ENCODE measurements around the gene CASZ1. TPM values are rescaled to one million over a fixed set of nuclear protein-coding genes. Genes with fewer than 3 reads are reported as not detected.

Gene CASZ1
- total RNA-seq, 1 donor from 2014 or later, result 63.6 TPM

GRCh38 chr1:10710489-10710888 lies 86.0 kb downstream of the CASZ1 start:
- peak; percentile 6 for ATAC-seq
- no peak for DNase-seq
- H3K27ac ChIP-seq, result no peak overlapping the region
- intact Hi-C loops (cut with DNase I), result no loop called here
- H3K4me1 ChIP-seq, result peaks cover 16% of the 10 kb centered on the region
- no peaks in the 10 kb centered on the region for H3K9me3 ChIP-seq
- no peaks in the 10 kb centered on the region for H3K36me3 ChIP-seq
- TF ChIP-seq CTCF (IDR thresholded peaks at IDR 0.05), result no peak
- no peak overlapping the region for H3K4me3 ChIP-seq
- H3K27me3 ChIP-seq, result no peaks in the 10 kb centered on the region

GRCh38 chr1:10709646-10710045 lies 86.8 kb downstream of the CASZ1 start:
- H3K4me3 ChIP-seq, result no peak overlapping the region
- no peak for TF ChIP-seq CTCF (IDR thresholded peaks at IDR 0.05)
- H3K27me3 ChIP-seq, result no peaks in the 10 kb centered on the region
- H3K4me1 ChIP-seq, result peaks cover 12% of the 10 kb centered on the region
- ATAC-seq (no peak), DNase-seq (no peak)
- intact Hi-C loops (cut with DNase I), result no loop called here
- H3K9me3 ChIP-seq, result no peaks in the 10 kb centered on the region
- no peak overlapping the region for H3K27ac ChIP-seq
- H3K36me3 ChIP-seq, result no peaks in the 10 kb centered on the region

- no peaks in the 10 kb centered on the region for H3K9me3 ChIP-seq
- peaks cover 7% of the 10 kb centered on the region for H3K4me1 ChIP-seq
- DNase-seq, result no peak
These were observed 87.3 kb downstream of the CASZ1 start for GRCh38 chr1:10709165-10709564.

GRCh38 chr1:10708757-10709156 lies 87.7 kb downstream of the CASZ1 start:
- DNase-seq (no peak), ATAC-seq (no peak)
- Histone ChIP-seq H3K9me3 (no peaks in the 10 kb centered on the region), H3K27me3 (no peaks in the 10 kb centered on the region), H3K4me1 (peaks cover 6% of the 10 kb centered on the region), H3K27ac (no peak overlapping the region), H3K36me3 (no peaks in the 10 kb centered on the region), H3K4me3 (no peak overlapping the region)
- intact Hi-C loops (cut with DNase I), result no loop called here
- no peak for TF ChIP-seq CTCF (IDR thresholded peaks at IDR 0.05)

More at GRCh38 chr1:10709165-10709564, 87.3 kb downstream of the CASZ1 start:
- H3K36me3 ChIP-seq, result no peaks in the 10 kb centered on the region
- ATAC-seq, result no peak
- no peak overlapping the region for H3K27ac ChIP-seq
- no peaks in the 10 kb centered on the region for H3K27me3 ChIP-seq
- no peak overlapping the region for H3K4me3 ChIP-seq
- intact Hi-C loops (cut with DNase I), result no loop called here
- TF ChIP-seq CTCF (IDR thresholded peaks at IDR 0.05), result no peak

- Histone ChIP-seq H3K36me3 (no peaks in the 10 kb centered on the region), H3K9me3 (no peaks in the 10 kb centered on the region), H3K27me3 (no peaks in the 10 kb centered on the region), H3K4me3 (no peak overlapping the region), H3K4me1 (peaks cover 6% of the 10 kb centered on the region), H3K27ac (no peak overlapping the region)
- DNase-seq, result no peak
- no peak for ATAC-seq
- TF ChIP-seq CTCF (IDR thresholded peaks at IDR 0.05), result no peak
- intact Hi-C loops (cut with DNase I), result no loop called here
These were observed 89.2 kb downstream of the CASZ1 start for GRCh38 chr1:10707208-10707607.

- no peak for DNase-seq
- no peak for ATAC-seq
- intact Hi-C loops (cut with DNase I), result no loop called here
These were observed 90.0 kb downstream of the CASZ1 start for GRCh38 chr1:10706376-10706913.

More at GRCh38 chr1:10706376-10706913, 90.0 kb downstream of the CASZ1 start:
- TF ChIP-seq CTCF (IDR thresholded peaks at IDR 0.05), result no peak
- Histone ChIP-seq H3K4me1 (peaks cover 6% of the 10 kb centered on the region), H3K4me3 (no peak overlapping the region), H3K9me3 (no peaks in the 10 kb centered on the region), H3K27ac (no peak overlapping the region), H3K36me3 (no peaks in the 10 kb centered on the region), H3K27me3 (no peaks in the 10 kb centered on the region)
